Activated CD8-positive, alpha-beta T cell treated with anti-CD3 and anti-CD28 coated beads, Interleukin-2, amount 10 ng/mL, durations not matched to agents 7 days and 5 days (primary cell): ENCODE data around the gene INO80B. TPM values are rescaled to one million over a fixed set of nuclear protein-coding genes. Genes with fewer than 3 reads are reported as not detected.
"Not testable (repeated sequence)": the region's sequence is repeated elsewhere in the genome, so short reads cannot be mapped to it uniquely, and the experiment has no call there.

Source experiments
- ATAC-seq: fragments of 150-1000 bp; cut with Tn5 transposase; one replicate; pipeline ENCODE4 v1.10.0; 2021; ENCODE audit warnings: moderate library complexity
- CTCF ChIA-PET: fragments of 350-600 bp; sonication (Branson Sonifier 250); formaldehyde crosslinking; loops from one replicate; lab custom pipeline; 2021; ENCODE audit warnings: antibody characterized with exemption; lab: Charles Lee
- POLR2A ChIA-PET: fragments of 350-600 bp; sonication (Branson Sonifier 250); formaldehyde crosslinking; loops from one replicate; lab custom pipeline; 2021; ENCODE audit warnings: antibody characterized with exemption; lab: Charles Lee
- DNase-seq: peaks from one replicate; pipeline ENCODE4 v3.0.0-alpha.2; 2020
- H3K27ac Mint-ChIP-seq: one replicate; pipeline ENCODE4 v1.8.0; 2021; ENCODE audit warnings: mild to moderate bottlenecking, mixed read lengths
- H3K27me3 Mint-ChIP-seq: one replicate; pipeline ENCODE4 v1.8.0; 2021; ENCODE audit warnings: low read depth, mixed read lengths
- H3K36me3 Mint-ChIP-seq: one replicate; pipeline ENCODE4 v1.8.0; 2021; ENCODE audit warnings: low read depth, mixed read lengths
- H3K4me1 Mint-ChIP-seq: one replicate; pipeline ENCODE4 v1.8.0; 2021; ENCODE audit warnings: low read depth, mixed read lengths
- H3K4me3 Mint-ChIP-seq: one replicate; pipeline ENCODE4 v1.8.0; 2021; ENCODE audit warnings: mild to moderate bottlenecking, mixed read lengths
- H3K9me3 Mint-ChIP-seq: one replicate; pipeline ENCODE4 v1.8.0; 2022; ENCODE audit warnings: mixed read lengths; ENCODE audit not compliant: insufficient read depth
- total RNA-seq, 2 experiments: library from RNA; stranded (reverse); gene quantifications; one replicate each; pipeline ENCODE4 v1.2.3, GENCODE V29; 2021

The INO80B gene
- total RNA-seq, 2 experiments from 2014 or later = 25.7 to 29.1 TPM

DNA sequence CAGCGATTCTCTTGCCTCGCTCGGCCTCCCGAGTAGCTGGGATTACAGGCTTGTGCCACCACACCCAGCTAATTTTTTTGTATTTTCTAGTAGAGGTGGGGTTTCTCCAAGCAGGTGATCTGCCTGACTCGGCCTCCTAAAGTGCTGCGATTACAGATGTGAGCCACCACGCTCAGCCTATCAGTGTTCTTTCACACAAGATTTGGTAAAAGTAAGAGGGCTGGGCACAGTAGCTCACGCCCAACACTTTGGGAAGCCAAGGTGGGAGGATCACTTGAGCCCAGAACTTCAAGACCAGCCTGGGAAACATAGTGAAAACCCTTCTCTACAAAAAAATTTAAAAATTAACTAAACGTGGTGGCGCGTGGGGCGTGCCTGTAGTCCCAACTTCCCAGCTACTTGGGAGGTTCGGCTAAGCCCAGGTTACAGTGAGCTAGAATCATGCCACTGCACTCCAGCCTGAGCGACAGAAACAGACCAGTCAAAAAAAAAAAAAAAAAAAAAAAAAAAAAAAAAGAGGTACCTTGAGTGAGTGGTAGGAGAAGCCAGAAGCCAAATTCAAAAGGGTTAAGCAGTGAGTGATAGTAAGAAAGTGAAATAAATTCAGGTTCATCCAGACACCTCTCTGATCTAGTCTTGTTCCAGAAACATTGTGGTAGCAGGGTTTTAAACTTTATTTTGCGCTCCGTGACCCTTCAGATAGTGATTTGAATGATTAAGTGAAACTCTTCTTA is 16.6 kb downstream of the INO80B start:
- Mint-ChIP-seq H3K4me1 (peaks cover 34% of the 10 kb centered on the region), H3K9me3 (no peaks in the 10 kb centered on the region), H3K27ac (peak overlapping the region; percentile 99), H3K27me3 (no peaks in the 10 kb centered on the region), H3K4me3 (peak overlapping the region; percentile 98), H3K36me3 (peaks cover 42% of the 10 kb centered on the region)
- ATAC-seq (peak; percentile 1), DNase-seq (no peak)
- ChIA-PET POLR2A (interaction anchor here (0.6 to 2.9 kb wide), 9 partner anchors 9 to 293 kb away, joined by 3 to 39 read pairs (median 4); partner anchors contain the start of genes CCDC142, DOK1, INO80B and LOXL3), CTCF (interaction anchor here (0.8 to 3.0 kb wide), 6 partner anchors 11 to 137 kb away, joined by 3 to 26 read pairs (median 4); partner anchors contain the start of genes CCDC142 and TTC31)

DNA sequence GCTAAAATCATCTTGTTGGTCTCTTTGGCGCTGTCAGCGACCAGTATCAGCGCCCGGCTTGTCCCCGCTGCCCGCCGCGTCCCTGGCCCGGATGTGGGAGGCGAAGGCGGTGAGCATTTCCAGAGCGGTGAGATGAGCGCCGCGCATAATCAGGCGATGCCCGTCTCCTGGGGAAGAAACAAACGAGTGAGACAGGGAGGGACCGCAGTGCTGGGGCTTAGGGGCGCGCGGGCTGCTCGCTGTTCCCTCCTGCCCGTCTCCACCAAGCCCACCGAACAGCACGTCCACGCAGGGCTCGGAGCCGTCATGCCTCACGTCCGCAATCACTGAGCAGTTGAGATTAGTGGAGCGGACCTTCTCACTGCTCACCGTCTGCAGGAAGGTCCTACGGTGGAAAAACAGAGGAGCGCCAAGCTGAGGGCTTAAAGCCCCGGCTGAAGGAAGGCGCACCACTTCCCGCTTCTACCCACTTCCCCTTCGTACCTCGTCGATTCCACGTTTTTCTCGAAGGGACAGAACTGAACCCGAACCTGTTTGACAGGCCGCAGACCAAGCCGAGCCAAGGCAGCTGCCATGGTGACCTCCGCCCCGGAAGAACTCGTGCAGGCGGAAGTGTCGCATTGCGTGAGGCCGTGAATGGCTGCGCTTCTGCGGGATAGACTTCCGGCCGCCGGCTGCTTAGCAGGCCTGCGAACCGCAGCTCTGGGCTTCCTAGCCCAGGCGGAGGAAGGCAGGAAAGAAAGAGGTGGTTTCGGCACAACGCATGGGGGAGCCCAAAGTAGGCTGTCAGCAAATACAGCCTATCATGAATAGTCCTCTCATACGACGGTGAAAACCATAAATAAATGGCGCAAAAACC is 17.4 kb downstream of the INO80B start, which contains the start of gene MRPL53:
Gene MRPL53, minus strand, starts transcription at position 595 of the 859 bp plus-strand sequence. Its CDS starts 20 bp downstream, at position 575.
- ChIA-PET CTCF (interaction anchor here (0.7 to 3.0 kb wide), 13 partner anchors 10 to 223 kb away, joined by 3 to 26 read pairs (median 5); partner anchors contain the start of genes AUP1, CCDC142, HTRA2 and INO80B), POLR2A (interaction anchor here (0.6 to 2.9 kb wide), 14 partner anchors 10 to 294 kb away, joined by 3 to 39 read pairs (median 4); partner anchors contain the start of genes AUP1, CCDC142, DOK1 and HTRA2)
- peaks cover 46% of the 10 kb centered on the region for H3K36me3 Mint-ChIP-seq
- peak within 1 kb of the TSS; percentile 99 for H3K27ac Mint-ChIP-seq
- no peaks in the 10 kb centered on the region for H3K27me3 Mint-ChIP-seq
- H3K9me3 Mint-ChIP-seq = no peaks in the 10 kb centered on the region
- H3K4me3 Mint-ChIP-seq = peak within 1 kb of the TSS; percentile 98
- ATAC-seq (peak; percentile 95), DNase-seq (peak; percentile 97)
- peaks cover 33% of the 10 kb centered on the region for H3K4me1 Mint-ChIP-seq

- H3K27ac Mint-ChIP-seq = peak overlapping the region; percentile 99
- no peak for ATAC-seq
- POLR2A ChIA-PET = interaction anchor here (0.6 to 2.9 kb wide), 14 partner anchors 9 to 294 kb away, joined by 3 to 39 read pairs (median 4); partner anchors contain the start of genes AUP1, CCDC142, DOK1 and HTRA2
- no peak for DNase-seq
- peaks cover 36% of the 10 kb centered on the region for H3K4me1 Mint-ChIP-seq
- CTCF ChIA-PET = interaction anchor here (0.7 to 3.0 kb wide), 13 partner anchors 9 to 223 kb away, joined by 3 to 26 read pairs (median 5); partner anchors contain the start of genes AUP1, CCDC142, HTRA2 and INO80B
- H3K4me3 Mint-ChIP-seq = peak overlapping the region; percentile 98
- peaks cover 50% of the 10 kb centered on the region for H3K36me3 Mint-ChIP-seq
- no peaks in the 10 kb centered on the region for H3K27me3 Mint-ChIP-seq
- no peaks in the 10 kb centered on the region for H3K9me3 Mint-ChIP-seq
Measured at GRCh38 chr2:74472945-74473258, 18.0 kb downstream of the INO80B start.

GRCh38 chr2:74474481-74474880 is 19.6 kb downstream of the INO80B start:
- DNase-seq = no peak
- peaks cover 42% of the 10 kb centered on the region for H3K4me1 Mint-ChIP-seq
- ChIA-PET POLR2A (interaction anchor here (1.3 to 1.6 kb wide), 2 partner anchors 8 to 16 kb away, joined by 5 to 7 read pairs; partner anchors contain the start of genes CCDC142, TTC31 and WBP1), CTCF (interaction anchor here (0.7 to 2.5 kb wide), 7 partner anchors 15 to 225 kb away, joined by 3 to 11 read pairs (median 3); partner anchors contain the start of gene WBP1)
- H3K4me3 Mint-ChIP-seq = no peak overlapping the region
- no peaks in the 10 kb centered on the region for H3K9me3 Mint-ChIP-seq
- H3K36me3 Mint-ChIP-seq = peaks cover 54% of the 10 kb centered on the region
- H3K27me3 Mint-ChIP-seq = no peaks in the 10 kb centered on the region
- H3K27ac Mint-ChIP-seq = no peak overlapping the region
- no peak for ATAC-seq

DNA sequence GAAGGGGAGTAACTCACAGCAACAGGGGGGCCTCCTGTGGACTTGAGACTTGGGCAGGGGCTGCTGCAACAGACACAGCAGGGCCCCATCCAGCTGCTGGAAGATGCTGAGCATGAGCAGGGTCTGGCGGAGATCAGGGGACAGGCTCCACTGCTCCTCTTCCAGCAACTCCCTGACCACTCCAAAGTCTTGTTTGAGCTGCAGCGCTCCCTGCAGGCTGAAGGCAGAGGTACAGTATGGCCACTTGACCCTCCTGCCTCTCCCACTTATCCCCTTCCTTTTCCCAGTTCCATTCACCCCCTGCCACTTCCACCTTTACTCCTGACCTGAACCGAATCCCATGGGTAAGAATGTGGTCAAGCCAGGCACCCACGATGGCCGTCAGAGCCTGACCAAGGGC is 20.0 kb downstream of the INO80B start:
- peaks cover 43% of the 10 kb centered on the region for H3K4me1 Mint-ChIP-seq
- H3K27ac Mint-ChIP-seq = no peak overlapping the region
- H3K36me3 Mint-ChIP-seq = peaks cover 54% of the 10 kb centered on the region
- POLR2A ChIA-PET = interaction anchor here (1.3 to 1.6 kb wide), 2 partner anchors 8 to 17 kb away, joined by 5 to 7 read pairs; partner anchors contain the start of genes CCDC142, TTC31 and WBP1
- no peak for ATAC-seq
- CTCF ChIA-PET = interaction anchor here (0.8 to 2.5 kb wide), 7 partner anchors 8 to 225 kb away, joined by 3 to 11 read pairs (median 4); partner anchors contain the start of gene WBP1
- no peak for DNase-seq
- H3K27me3 Mint-ChIP-seq = no peaks in the 10 kb centered on the region
- H3K4me3 Mint-ChIP-seq = no peak overlapping the region
- no peaks in the 10 kb centered on the region for H3K9me3 Mint-ChIP-seq

GRCh38 chr2:74481431-74481830 is 26.5 kb downstream of the INO80B start:
- ChIA-PET POLR2A (interaction anchor here (0.6 to 4.1 kb wide), 11 partner anchors 9 to 356 kb away, joined by 3 to 39 read pairs (median 4); partner anchors contain the start of genes AUP1, DQX1, HTRA2 and INO80B), CTCF (interaction anchor here (0.7 to 7.0 kb wide), 12 partner anchors 9 to 112 kb away, joined by 3 to 101 read pairs (median 4); partner anchors contain the start of genes AUP1, HTRA2, INO80B and MOGS)
- Mint-ChIP-seq H3K4me3 (peak overlapping the region; percentile 100), H3K27me3 (no peaks in the 10 kb centered on the region), H3K9me3 (no peaks in the 10 kb centered on the region), H3K36me3 (peaks cover 48% of the 10 kb centered on the region), H3K4me1 (peaks cover 42% of the 10 kb centered on the region), H3K27ac (peak overlapping the region; percentile 43)
- DNase-seq (no peak), ATAC-seq (no peak)

DNA sequence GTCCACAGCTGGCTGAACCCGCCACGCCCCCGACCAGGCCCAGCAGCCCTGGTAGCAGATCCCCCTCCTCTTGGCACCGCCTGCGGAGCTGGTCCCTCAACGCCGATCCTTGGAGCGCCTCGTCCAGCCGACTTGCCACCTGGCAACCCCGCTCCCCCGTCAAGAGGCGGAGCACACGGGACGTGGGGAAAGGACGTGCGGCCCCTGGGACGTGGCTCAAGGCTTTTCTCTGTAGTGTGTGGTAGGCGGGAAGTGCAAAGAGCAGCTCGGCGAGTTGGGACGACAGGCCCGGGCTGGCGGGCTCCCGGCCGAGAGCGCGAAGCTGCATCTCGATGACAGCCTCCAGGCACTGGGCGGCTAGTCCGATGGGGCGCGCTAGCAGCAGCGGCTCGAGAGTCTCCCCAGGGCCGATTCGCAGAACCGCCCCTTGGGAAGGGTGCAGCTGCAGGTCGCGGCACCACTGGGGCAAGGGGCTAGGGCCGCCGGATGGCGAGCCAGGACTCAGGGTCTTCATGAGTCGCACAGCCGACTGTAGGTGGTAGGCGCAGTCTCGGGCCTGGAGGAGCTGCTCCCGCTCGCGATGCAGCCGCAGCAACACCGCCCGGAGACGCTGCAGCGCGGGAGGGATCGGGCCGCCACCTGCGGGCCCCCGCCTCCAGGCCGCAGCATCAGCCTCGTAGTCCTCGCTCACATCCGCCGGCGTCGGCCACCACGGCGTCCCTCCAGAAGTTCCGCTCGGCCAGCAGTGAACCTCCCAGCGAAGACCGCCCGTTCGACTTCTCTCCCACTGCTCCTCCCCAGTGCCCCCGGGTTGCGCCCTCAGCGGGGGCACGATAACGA is 27.3 kb downstream of the INO80B start:
- no peaks in the 10 kb centered on the region for H3K27me3 Mint-ChIP-seq
- H3K27ac Mint-ChIP-seq = peak overlapping the region; percentile 100
- peaks cover 48% of the 10 kb centered on the region for H3K36me3 Mint-ChIP-seq
- ChIA-PET POLR2A (interaction anchor here (0.6 to 4.1 kb wide), 17 partner anchors 8 to 355 kb away, joined by 3 to 39 read pairs (median 5); partner anchors contain the start of genes AUP1, DQX1, HTRA2 and INO80B), CTCF (interaction anchor here (0.7 to 7.0 kb wide), 26 partner anchors 10 to 111 kb away, joined by 3 to 101 read pairs (median 7); partner anchors contain the start of genes AUP1, DQX1, HTRA2 and INO80B)
- ATAC-seq (peak; percentile 56), DNase-seq (peak; percentile 71)
- H3K4me1 Mint-ChIP-seq = peaks cover 45% of the 10 kb centered on the region
- no peaks in the 10 kb centered on the region for H3K9me3 Mint-ChIP-seq
- peak overlapping the region; percentile 100 for H3K4me3 Mint-ChIP-seq

DNA sequence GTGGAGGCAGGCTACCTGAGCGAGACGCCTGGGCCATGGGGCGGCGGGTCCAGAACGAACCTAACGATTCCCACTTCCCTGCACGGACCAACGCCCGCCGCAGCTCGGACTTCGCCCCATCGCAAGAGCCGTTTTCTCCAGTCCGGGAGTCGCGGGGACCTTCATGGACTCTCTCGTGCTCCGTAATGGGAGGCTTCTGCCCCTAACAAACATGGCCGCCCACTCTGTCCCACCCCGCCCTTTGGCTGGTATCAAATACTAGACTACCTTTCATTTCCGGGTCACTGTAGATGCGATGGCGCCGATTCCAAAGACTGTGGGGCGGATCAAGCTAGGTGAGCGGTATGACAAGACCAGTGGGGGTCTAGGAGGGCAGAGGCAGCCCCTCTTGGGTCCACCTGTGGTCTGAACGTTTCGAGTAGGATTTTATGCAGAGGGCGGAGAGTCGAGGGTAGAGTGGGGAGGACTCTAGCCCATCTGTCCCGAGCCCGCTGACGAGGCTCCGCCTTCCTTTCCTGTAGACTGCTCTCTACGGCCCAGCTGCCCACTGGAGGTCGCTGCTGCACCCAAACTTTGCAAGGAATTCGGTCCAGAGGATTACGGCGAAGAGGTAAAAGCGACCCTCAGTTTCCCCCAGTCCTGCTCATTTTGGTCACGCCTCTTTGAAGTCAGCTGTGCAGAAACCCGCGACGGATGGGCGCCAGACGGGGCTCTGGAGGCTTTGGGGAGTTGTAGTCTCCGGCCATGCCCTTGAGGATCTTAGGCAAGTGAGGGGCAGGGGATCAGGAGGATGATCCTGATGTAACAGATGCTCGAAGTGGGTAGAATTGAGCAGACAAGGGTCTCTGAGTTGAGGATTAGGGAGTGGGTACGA is 28.2 kb downstream of the INO80B start, which contains the start of the genes CCDC142 and TTC31:
Gene CCDC142, minus strand, starts transcription at position 198 of the 874 bp plus-strand sequence. Its CDS starts 161 bp downstream, at position 37.
Gene TTC31, plus strand, starts transcription at position 281 of the 874 bp plus-strand sequence. Its CDS starts 15 bp downstream, at position 296.
- ATAC-seq = peak; percentile 95
- H3K4me3 Mint-ChIP-seq = peak within 1 kb of the TSS; percentile 100
- H3K27ac Mint-ChIP-seq = peak within 1 kb of the TSS; percentile 100
- peaks cover 41% of the 10 kb centered on the region for H3K4me1 Mint-ChIP-seq
- no peaks in the 10 kb centered on the region for H3K9me3 Mint-ChIP-seq
- CTCF ChIA-PET = interaction anchor here (0.8 to 7.0 kb wide), 26 partner anchors 9 to 119 kb away, joined by 3 to 101 read pairs (median 7); partner anchors contain the start of genes AUP1, DQX1, HTRA2 and INO80B
- H3K27me3 Mint-ChIP-seq = no peaks in the 10 kb centered on the region
- H3K36me3 Mint-ChIP-seq = peaks cover 43% of the 10 kb centered on the region
- POLR2A ChIA-PET = interaction anchor here (0.6 to 4.1 kb wide), 16 partner anchors 8 to 1306 kb away, joined by 3 to 39 read pairs (median 6); partner anchors contain the start of genes AUP1, DQX1, HTRA2 and INO80B
- DNase-seq = peak; percentile 97

DNA sequence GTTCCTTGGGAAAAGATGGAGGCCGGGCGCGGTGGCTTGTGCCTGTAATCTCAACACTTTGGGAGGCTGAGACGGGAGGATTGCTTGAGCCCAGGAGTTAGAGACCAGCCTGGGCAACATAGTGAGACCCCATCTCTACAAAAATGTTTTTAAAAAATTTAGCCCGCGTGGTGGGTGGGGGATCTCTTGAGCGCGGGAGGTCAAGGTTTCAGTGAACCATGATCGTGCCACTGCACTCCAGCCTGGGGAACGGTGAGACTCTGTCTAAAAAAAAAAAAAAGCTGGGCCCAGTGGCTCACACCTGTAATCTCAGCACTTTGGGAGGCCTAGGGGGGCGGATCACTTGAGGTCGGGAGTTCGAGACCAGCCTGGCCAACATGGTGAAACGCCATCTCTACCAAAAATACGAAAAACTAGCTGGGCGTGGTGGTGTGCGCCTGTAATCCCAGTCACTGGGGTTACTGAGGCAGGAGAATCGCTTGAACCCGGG is 28.8 kb downstream of the INO80B start:
- not testable (repeated sequence) for ATAC-seq, H3K9me3 Mint-ChIP-seq, DNase-seq, H3K27me3 Mint-ChIP-seq
- Mint-ChIP-seq H3K4me1 (peaks cover 41% of the 10 kb centered on the region), H3K27ac (peak overlapping the region; percentile 100), H3K4me3 (peak overlapping the region; percentile 100), H3K36me3 (peaks cover 43% of the 10 kb centered on the region)
- POLR2A ChIA-PET = interaction anchor here (0.6 to 4.1 kb wide), 9 partner anchors 9 to 1307 kb away, joined by 3 to 39 read pairs (median 11); partner anchors contain the start of genes AUP1, HTRA2, INO80B and MOGS
- CTCF ChIA-PET = interaction anchor here (1.0 to 7.0 kb wide), 17 partner anchors 9 to 118 kb away, joined by 3 to 101 read pairs (median 11); partner anchors contain the start of genes AUP1, HTRA2, INO80B and LBX2
